NB4 (cell line): Measurements from ENCODE around the gene GSTM2.

ENCODE experiments used
- MYC ChIP-seq: IDR thresholded peaks from 2 replicates; pipeline ENCODE4 v1.6.1; 2011; ENCODE audit warnings: low read depth, low read length
- POLR2A ChIP-seq: IDR thresholded peaks from 2 replicates; pipeline ENCODE4 v1.6.1; 2011; ENCODE audit warnings: mild to moderate bottlenecking; ENCODE audit not compliant: insufficient read length; ENCODE audit errors: extremely low read depth

GRCh38 chr1:109719337-109719837 is 51.5 kb downstream of the GSTM2 start:
- TF ChIP-seq POLR2A = no peak
- TF ChIP-seq MYC = no peak
